NT2/D1 (cell line): Measurements from ENCODE around the gene STK32B.

ENCODE experiments used
- SUZ12 ChIP-seq: IDR thresholded peaks from 2 replicates; pipeline ENCODE4 v1.6.1; 2011; ENCODE audit not compliant: insufficient read length, insufficient read depth; ENCODE audit errors: extremely low read depth
- ZNF274 ChIP-seq: IDR thresholded peaks from 2 replicates; pipeline ENCODE4 v1.6.1; 2011; ENCODE audit warnings: mild to moderate bottlenecking, low read depth, low read length

GRCh38 chr4:5144384-5144783, 93.1 kb downstream of the STK32B start:
- TF ChIP-seq SUZ12 (no peak), ZNF274 (no peak)
